Gastroesophageal sphincter (tissue), 4 donors: ENCODE measurements around the gene PPP4R4. TPM values are rescaled to one million over a fixed set of nuclear protein-coding genes. Genes with fewer than 3 reads are reported as not detected.

Source experiments
- ATAC-seq: fragments of 150-250 bp; one replicate; pipeline ENCODE4 v1.9.1; 2016; ENCODE audit warnings: mild to moderate bottlenecking, moderate library complexity
- H3K27ac ChIP-seq, 4 donors: fragments of 200-600 bp; sonication (generic) in 3 of 4; 1 replicate in 3 of 4; 2 replicates in 1 of 4; pipeline ENCODE4 v1.5.1; 2016 to 2019
- H3K27me3 ChIP-seq: fragments of 200-600 bp; sonication (generic); one replicate; pipeline ENCODE4 v1.5.1; 2019
- H3K36me3 ChIP-seq, 2 donors: fragments of 200-600 bp; sonication (generic); one replicate each; pipeline ENCODE4 v1.5.1; 2019; ENCODE audit warnings: control low read depth in 1 of 2
- H3K4me1 ChIP-seq, 3 donors: fragments of 200-600 bp; sonication (generic); 1 replicate in 2 of 3; 2 replicates in 1 of 3; pipeline ENCODE4 v1.5.1; 2016 to 2019; ENCODE audit warnings: control low read depth in 2 of 3
- H3K4me3 ChIP-seq, 2 donors: fragments of 200-600 bp; sonication (generic); one replicate each; pipeline ENCODE4 v1.5.1; 2019; ENCODE audit warnings: mild to moderate bottlenecking in 1 of 2, moderate library complexity in 1 of 2
- H3K9me3 ChIP-seq, 3 donors: fragments of 200-600 bp; sonication (generic); one replicate each; pipeline ENCODE4 v1.5.1; 2017 to 2019; ENCODE audit warnings: control low read depth in 2 of 3
- EP300 ChIP-seq: sonication (generic); formaldehyde crosslinking; IDR thresholded peaks from one replicate; pipeline ENCODE4 v1.6.1; 2017; ENCODE audit warnings: antibody characterized with exemption, mild to moderate bottlenecking
- POLR2A ChIP-seq, 2 donors: fragments of 450-650 bp; IDR thresholded peaks; one replicate each; pipeline ENCODE4 v1.6.1; 2017; ENCODE audit warnings: antibody characterized with exemption in 2 of 2, mild to moderate bottlenecking in 2 of 2, moderate library complexity in 1 of 2
- POLR2AphosphoS5 ChIP-seq: sonication (generic); formaldehyde crosslinking; IDR thresholded peaks from one replicate; pipeline ENCODE4 v1.6.1; 2017; ENCODE audit warnings: antibody characterized with exemption
- WGBS, 2 donors: methylation state at CpG; one replicate each; pipeline ENCODE4 v1.1.5; 2018; ENCODE audit warnings: low coverage in 1 of 2; 5-methylcytosine and 5-hydroxymethylcytosine counted together
- total RNA-seq, 4 donors: library from RNA; depleted of rRNA; stranded (reverse); fragments of >200 nt; gene quantifications; one replicate each; pipeline ENCODE4 v1.1.0, GENCODE V29; 2016
- TF ChIP-seq, protein P1 (sequence below), 4 experiments: fragments of 200-600 bp in 2 of 4; fragments of 450-650 bp in 2 of 4; sonication (generic) in 1 of 4; IDR thresholded peaks; one replicate each; pipeline ENCODE4 v1.5.1; 2017 to 2019; ENCODE audit warnings: antibody characterized with exemption in 4 of 4, mild to moderate bottlenecking in 2 of 4, moderate library complexity in 2 of 4

PPP4R4 gene
- total RNA-seq, 4 donors from 2014 or later = 0.12 to 6.5 (median 1.4) TPM

DNA sequence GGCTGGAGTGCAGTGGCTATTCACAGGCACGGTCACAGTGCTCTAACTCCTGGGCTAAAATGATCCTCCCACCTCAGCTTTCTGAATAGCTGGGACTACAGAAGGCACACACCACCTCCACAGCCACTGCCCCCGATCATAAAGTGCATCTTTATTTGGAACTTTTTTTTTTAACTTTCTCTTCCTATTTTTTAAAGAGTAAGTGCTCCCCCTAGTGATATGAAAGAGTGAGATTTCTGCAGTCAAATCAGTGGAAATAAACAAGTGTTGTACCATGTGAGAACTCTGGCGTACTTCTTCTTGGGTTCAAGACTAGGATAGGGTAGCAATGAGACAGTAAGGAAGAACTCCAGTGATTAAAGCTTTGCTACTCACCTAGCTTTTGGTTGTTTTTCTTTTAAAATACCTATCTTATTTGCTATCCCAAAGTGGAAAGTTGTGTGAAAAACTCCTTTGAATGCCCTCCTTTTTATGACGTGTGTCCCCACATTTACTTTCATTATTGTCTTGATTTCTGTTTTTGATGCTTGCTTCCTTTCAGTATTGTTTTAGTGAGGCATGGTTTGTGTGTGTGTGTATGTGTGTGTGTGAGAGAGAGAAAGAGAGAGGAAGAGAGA is 6.6 kb downstream of the PPP4R4 start:
- no peak for ATAC-seq
- H3K36me3 ChIP-seq = no peaks in the 10 kb centered on the region
- 6 to 19% methylated on average over 2 to 4 of the region's 4 CpGs for WGBS, 2 donors
- peaks cover 0 to 3% (median 0%) of the 10 kb centered on the region in 3 donors for H3K4me1 ChIP-seq
- H3K4me3 ChIP-seq = no peak overlapping the region
- H3K9me3 ChIP-seq = no peaks in the 10 kb centered on the region
- no peak overlapping the region for H3K27ac ChIP-seq
- H3K27me3 ChIP-seq = peaks cover 71% of the 10 kb centered on the region
- TF ChIP-seq POLR2A (IDR thresholded peaks at IDR 0.05) = no peak
- TF ChIP-seq POLR2AphosphoS5 = no peak
- TF ChIP-seq, protein P1, sequence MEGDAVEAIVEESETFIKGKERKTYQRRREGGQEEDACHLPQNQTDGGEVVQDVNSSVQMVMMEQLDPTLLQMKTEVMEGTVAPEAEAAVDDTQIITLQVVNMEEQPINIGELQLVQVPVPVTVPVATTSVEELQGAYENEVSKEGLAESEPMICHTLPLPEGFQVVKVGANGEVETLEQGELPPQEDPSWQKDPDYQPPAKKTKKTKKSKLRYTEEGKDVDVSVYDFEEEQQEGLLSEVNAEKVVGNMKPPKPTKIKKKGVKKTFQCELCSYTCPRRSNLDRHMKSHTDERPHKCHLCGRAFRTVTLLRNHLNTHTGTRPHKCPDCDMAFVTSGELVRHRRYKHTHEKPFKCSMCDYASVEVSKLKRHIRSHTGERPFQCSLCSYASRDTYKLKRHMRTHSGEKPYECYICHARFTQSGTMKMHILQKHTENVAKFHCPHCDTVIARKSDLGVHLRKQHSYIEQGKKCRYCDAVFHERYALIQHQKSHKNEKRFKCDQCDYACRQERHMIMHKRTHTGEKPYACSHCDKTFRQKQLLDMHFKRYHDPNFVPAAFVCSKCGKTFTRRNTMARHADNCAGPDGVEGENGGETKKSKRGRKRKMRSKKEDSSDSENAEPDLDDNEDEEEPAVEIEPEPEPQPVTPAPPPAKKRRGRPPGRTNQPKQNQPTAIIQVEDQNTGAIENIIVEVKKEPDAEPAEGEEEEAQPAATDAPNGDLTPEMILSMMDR (IDR thresholded peaks at IDR 0.05) = peak in 3 of 4 experiments; percentile 31 to 67 (median 44)
- TF ChIP-seq EP300 = no peak

DNA sequence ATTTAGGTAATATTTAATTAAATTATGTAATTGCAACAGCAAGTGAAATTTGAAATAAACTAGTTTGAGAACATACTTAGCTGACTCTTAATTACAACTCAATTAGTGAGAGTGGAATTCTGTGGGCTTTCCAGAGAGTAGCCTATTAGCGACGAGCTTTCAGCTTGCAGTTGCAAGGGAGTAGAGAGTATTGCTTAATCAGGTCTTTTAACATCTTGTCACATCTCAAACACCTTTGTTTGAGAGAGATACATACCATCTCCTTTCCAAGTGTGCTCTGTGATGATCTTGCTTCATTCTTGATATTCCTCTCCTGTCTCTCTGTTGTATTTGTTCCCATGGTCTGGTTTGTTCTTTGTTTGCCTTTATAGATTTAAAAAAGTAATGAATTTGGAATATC is 7.7 kb downstream of the PPP4R4 start:
- 67 to 76% methylated on average over 2 of the region's 2 CpGs for WGBS, 2 donors
- ATAC-seq = no peak

DNA sequence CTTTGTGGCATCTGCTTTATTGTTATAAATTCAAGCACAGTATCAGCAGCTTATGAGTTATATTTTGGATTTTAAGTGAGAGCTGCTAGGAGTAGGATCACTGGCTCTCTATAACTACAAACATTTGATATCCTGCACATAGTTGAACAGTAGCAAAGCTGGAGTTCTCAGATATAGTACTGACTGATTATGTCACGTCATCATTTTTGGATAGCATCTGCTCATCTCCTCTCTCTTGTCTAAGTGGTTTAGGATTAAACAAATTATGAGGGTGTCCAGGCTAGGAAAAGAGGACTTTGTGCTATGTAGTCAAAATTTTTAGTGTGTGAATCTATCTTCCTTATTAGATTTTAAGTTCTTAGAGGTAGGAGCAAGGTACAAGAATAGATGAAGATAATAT is 18.4 kb downstream of the PPP4R4 start:
- 67 to 90% methylated on average over 1 of the region's 1 CpG for WGBS, 2 donors
- no peak for ATAC-seq
- Histone ChIP-seq H3K27me3 (peaks cover 4% of the 10 kb centered on the region), H3K27ac (no peak overlapping the region), H3K36me3 (no peaks in the 10 kb centered on the region), H3K4me3 (no peak overlapping the region), H3K4me1 (no peaks in the 10 kb centered on the region), H3K9me3 (peaks cover 0 to 23% (median 0%) of the 10 kb centered on the region in 3 donors)
- TF ChIP-seq POLR2A (IDR thresholded peaks at IDR 0.05) = no peak
- no peak for TF ChIP-seq POLR2AphosphoS5
- no peak for TF ChIP-seq EP300
- TF ChIP-seq, protein P1 (IDR thresholded peaks at IDR 0.05) = no peak

More for the DNA sequence above, 7.7 kb downstream of the PPP4R4 start:
- no peak for TF ChIP-seq POLR2A (IDR thresholded peaks at IDR 0.05)
- TF ChIP-seq, protein P1 (IDR thresholded peaks at IDR 0.05) = no peak
- TF ChIP-seq POLR2AphosphoS5 = no peak
- no peak for TF ChIP-seq EP300
- H3K27me3 ChIP-seq = peaks cover 69% of the 10 kb centered on the region
- H3K4me3 ChIP-seq = no peak overlapping the region
- no peak overlapping the region for H3K27ac ChIP-seq
- H3K9me3 ChIP-seq = no peaks in the 10 kb centered on the region
- H3K36me3 ChIP-seq = no peaks in the 10 kb centered on the region
- H3K4me1 ChIP-seq = no peaks in the 10 kb centered on the region

DNA sequence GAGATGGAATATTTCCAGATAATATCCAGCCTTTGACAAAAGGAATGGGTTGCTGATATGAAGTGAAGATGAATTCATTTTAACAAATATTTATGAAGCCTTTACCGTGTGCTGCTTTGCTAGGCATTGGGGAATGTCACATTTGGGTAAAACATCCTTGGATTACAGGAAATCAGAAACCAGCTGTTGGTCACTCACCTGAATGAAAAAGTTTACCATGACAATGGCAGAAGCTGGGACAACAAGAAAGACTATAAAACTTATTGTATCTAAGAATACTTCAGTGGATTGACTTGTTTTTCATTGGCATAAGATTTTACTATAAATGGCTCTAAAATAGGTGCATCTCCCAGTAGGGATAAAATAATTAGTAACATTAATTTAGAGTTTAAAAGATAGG is 19.7 kb downstream of the PPP4R4 start:
- Histone ChIP-seq H3K27ac (no peak overlapping the region), H3K9me3 (peaks cover 0 to 23% (median 0%) of the 10 kb centered on the region in 3 donors), H3K36me3 (no peaks in the 10 kb centered on the region), H3K27me3 (peaks cover 4% of the 10 kb centered on the region), H3K4me1 (no peaks in the 10 kb centered on the region), H3K4me3 (no peak overlapping the region)
- ATAC-seq = no peak
- 0 to 17% methylated on average over 1 of the region's 1 CpG for WGBS, 2 donors
- TF ChIP-seq, protein P1 (IDR thresholded peaks at IDR 0.05) = no peak
- no peak for TF ChIP-seq EP300
- TF ChIP-seq POLR2AphosphoS5 = no peak
- TF ChIP-seq POLR2A (IDR thresholded peaks at IDR 0.05) = no peak

DNA sequence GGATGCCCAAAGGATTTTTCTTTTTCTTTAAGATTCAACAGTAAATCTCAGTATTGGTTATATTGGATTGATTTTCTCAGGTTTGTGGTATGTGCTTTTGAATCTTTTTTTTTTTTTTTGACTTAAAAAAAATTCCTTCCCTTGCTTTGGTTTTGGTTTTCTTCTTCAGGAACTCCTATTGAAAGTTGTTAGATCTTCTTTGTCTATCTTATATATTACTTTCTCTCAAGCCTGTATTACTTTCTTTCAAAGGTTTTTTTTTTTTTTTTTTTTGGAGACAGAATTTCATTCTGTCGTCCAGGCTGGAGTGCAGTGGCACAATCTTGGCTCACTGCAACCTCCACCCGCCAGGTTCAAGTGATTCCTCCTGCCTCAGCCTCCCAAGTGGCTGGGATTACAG is 21.9 kb downstream of the PPP4R4 start:
- no peaks in the 10 kb centered on the region for H3K4me1 ChIP-seq
- ATAC-seq = no peak
- WGBS, 2 donors = 63 to 92% methylated on average over 2 of the region's 2 CpGs
- no peak for TF ChIP-seq POLR2A (IDR thresholded peaks at IDR 0.05)
- TF ChIP-seq EP300 = no peak
- no peak for TF ChIP-seq POLR2AphosphoS5
- TF ChIP-seq, protein P1 (IDR thresholded peaks at IDR 0.05) = no peak
- peaks cover 0 to 40% (median 0%) of the 10 kb centered on the region in 3 donors for H3K9me3 ChIP-seq
- peaks cover 11% of the 10 kb centered on the region for H3K27me3 ChIP-seq
- no peaks in the 10 kb centered on the region for H3K36me3 ChIP-seq
- no peak overlapping the region for H3K4me3 ChIP-seq
- no peak overlapping the region for H3K27ac ChIP-seq
